COLO668 (cell line): ENCODE measurements around the gene MAGI3.
"Not testable (repeated sequence)": the region's sequence is repeated elsewhere in the genome, so short reads cannot be mapped to it uniquely, and the experiment has no call there.

Experiments
- DNase-seq: peaks from one replicate; lab custom pipeline; 2025; ENCODE audit not compliant: unreplicated experiment; lab: John Stamatoyannopoulos, UW

The MAGI3 gene

DNA sequence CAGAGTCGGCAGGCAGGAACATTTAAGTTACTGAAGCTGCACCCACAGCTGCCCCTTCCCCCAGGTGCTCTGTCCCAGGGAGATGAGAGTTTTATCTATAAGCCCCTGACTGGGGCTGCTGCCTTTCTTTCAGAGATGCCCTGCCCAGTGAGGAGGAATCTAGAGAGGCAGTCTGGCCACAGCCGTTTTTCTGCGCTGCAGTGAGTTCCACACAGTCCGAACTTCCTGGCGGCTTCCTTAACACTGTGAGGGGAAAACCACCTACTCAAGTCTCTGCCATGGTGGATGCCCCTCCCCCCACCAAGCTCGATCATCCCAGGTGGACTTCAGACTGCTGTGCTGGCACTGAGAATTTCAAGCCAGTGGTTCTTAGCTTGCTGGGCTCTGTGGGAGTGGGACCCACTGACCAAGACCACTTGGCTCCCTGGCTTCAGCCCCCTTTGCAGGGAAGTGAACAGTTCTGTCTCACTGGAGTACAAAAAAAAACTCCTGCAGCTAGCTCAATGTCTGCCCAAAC is 185.5 kb downstream of the MAGI3 start:
- DNase-seq, result not testable (repeated sequence)

GRCh38 chr1:113576271-113576670 is 186.0 kb downstream of the MAGI3 start:
- DNase-seq, result no peak

DNA sequence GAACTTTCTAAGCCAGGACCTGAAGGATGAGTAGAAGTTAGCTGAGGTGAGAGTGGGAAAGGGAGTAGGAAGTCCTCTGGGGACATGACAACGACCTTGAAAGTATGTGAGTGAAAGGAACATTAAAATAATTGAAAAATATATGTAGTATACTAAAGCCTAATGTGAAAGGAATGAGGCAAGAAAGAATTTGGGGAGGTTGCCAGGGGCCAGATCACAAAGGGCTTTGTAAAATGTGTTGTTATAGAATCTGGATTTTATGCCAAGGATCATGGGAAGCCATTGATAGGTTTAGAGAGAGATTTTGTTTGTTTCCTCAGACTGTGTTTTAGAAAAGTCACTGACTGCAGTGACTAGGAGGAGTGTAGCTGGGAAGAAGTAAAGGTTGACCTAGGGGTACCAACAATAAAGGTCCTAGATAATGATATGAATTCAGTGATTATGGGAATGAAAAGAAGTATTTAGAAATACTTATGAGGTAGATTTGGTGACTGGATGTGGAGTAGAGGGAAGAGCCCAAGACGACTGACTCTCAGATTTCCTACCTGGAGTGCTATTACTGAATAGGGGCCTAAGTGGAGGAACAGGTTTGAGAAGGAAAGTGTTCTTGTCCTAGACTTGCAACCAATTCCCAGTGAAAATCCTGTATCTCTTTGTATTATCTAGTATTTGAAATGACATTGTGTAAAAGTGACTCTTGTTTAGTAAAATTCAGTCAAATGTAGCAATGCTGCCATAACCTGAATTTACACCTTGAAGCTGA is 189.1 kb downstream of the MAGI3 start:
- DNase-seq, result no peak

GRCh38 chr1:113581323-113581722 is 191.0 kb downstream of the MAGI3 start:
- DNase-seq, result no peak

GRCh38 chr1:113582084-113582483 is 191.8 kb downstream of the MAGI3 start:
- DNase-seq, result no peak

DNA sequence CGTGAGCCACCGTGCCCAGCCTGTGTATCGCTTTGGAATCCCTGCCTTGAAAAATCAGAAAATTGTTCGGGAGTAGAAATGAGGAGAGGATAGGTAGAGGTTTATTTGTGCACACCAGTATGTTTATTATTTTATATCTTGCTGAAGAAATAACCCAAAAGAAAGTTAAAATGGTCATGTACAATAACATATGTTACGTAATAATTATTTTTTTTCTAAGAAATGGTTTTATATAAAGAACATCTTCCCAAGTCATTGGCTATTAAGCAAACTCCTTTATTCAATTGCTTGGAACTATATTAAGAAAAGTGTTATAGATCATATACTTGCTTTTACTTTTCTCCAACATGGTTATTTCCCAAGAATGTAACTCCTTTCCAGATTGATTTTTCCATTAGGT is 197.2 kb downstream of the MAGI3 start:
- no peak for DNase-seq

DNA sequence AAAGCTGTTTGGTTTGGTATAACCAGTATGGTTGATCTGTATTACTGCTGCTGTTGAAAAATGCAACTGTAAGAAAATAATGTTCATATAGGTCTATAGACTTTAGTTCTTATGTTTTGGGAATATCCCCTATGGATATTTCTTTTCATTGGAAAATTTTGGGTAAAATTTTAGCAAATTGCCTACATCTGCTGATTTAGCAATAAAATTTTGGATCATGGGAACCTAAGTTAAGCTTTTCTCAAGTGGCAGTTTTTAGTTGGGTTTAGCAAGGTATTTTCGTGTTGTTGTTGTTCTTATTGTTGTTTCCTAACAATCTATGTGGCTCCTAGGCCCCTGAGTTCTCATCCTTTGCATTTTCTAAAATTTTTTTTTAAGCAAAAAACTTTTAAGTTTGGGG is 201.9 kb downstream of the MAGI3 start:
- DNase-seq, result no peak

GRCh38 chr1:113593550-113594297 is 203.4 kb downstream of the MAGI3 start:
- no peak for DNase-seq

GRCh38 chr1:113604466-113604865 is 214.2 kb downstream of the MAGI3 start:
- not testable (repeated sequence) for DNase-seq

GRCh38 chr1:113605146-113605545 is 214.8 kb downstream of the MAGI3 start:
- DNase-seq, result no peak

- no peak for DNase-seq
Observed at GRCh38 chr1:113608399-113608798, 218.1 kb downstream of the MAGI3 start.

- no peak for DNase-seq
Observed at GRCh38 chr1:113610372-113610771, 220.1 kb downstream of the MAGI3 start.

DNA sequence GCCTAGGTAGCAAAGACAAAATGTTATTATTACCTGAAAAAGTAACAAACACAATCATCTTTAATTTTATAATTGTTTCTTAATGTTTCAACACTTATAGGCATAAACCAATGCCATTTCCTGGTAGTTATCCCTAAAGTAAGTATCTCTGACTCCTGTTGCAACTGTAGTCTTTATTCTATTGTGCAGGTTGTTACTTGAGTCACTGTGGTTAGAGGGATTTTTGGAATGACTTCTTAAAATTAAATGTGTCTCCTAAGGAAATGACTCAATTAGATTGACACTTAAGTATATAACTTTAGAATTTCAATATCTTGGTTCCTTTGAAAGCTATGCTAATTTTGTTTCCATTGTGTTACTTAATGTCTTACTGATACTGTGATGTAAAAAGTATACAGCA is 225.1 kb downstream of the MAGI3 start:
- no peak for DNase-seq

- DNase-seq, result no peak
Observed at GRCh38 chr1:113616156-113616555, 225.8 kb downstream of the MAGI3 start.

GRCh38 chr1:113617438-113618141 is 227.3 kb downstream of the MAGI3 start:
- DNase-seq, result no peak

DNA sequence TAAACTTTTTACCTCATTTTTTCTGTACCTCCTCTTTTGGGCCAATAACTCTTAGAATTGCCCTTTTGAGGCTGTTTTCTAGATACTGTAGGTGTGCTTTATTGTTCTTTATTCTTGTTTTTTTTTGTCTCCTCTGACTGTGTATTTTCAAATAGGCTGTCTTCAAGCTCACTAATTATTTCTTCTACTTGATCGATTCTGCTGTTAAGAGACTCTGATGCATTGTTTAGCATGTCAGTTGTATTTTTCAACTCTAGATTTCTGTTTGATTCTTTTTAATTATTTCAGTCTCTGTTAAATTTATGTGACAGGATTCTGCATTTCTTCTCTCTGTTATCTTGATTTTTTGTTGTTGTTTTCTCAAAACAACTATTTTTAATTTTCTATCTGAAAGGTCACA is 238.7 kb downstream of the MAGI3 start:
- DNase-seq, result no peak

DNA sequence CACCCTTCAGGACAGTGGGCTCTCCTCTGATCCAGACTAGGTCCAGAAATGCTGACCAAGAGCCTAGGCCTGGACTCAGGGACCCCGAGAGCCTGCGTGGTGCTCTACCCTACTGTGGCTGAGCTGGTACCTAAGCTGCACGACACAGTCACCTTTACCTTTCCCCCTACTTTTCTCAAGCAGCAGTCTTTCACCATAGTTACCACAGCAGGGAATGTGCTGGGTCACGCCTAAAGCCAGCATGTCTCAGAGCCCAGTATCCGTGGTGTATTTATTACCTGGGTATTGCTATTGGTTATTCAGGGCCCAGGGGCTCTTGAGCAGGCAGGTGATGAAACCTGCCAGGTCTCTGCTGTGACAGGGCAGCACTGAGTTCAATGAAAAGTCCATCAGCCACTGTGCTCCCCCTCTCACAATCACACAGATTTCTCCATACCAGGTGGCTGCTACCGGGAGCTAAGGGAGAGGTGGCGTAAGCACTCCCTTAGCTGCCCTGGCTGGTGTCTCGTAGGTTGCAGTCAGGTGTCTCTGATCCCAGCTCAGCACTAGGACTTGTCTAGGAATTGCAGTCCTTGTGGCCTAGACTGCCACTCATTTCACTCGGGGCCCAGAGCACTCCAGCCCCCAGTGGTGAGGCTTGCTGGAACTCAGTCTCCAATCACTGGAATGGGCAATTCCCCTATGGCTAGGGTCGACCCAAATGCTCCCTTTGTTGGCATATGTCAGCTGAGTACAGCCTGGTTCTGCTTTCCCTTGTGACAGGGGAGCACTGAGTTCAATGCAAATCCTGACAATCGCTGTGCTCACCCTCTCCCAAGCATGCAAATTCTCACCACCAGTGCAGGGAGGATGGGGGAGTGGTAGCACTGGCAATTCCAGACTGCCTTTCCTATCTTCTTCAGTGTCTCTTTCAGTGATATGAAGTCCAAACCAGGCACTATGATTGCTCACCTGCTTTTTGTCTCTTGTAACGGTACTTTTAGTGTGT is 240.3 kb downstream of the MAGI3 start:
- no peak for DNase-seq

DNA sequence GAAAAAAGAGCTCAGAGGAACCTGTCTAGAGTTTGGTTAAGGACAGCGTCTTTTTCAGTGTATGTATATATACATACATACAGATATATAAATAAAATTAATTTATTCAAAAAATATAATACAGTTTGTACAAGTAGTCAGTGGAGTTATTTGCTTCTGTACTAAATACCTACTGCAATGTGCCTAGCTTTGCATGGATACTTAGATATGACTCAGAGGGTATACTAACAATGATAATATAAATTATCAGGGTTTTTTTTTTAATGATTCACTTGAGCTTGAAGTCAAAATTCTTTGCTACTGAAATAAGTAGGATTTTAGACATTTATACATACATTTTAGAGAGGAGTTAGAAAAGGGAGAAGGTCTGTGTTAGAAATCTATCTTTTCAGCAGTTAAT is 251.1 kb downstream of the MAGI3 start:
- DNase-seq, result no peak

GRCh38 chr1:113647164-113647563 is 256.8 kb downstream of the MAGI3 start:
- no peak for DNase-seq

DNA sequence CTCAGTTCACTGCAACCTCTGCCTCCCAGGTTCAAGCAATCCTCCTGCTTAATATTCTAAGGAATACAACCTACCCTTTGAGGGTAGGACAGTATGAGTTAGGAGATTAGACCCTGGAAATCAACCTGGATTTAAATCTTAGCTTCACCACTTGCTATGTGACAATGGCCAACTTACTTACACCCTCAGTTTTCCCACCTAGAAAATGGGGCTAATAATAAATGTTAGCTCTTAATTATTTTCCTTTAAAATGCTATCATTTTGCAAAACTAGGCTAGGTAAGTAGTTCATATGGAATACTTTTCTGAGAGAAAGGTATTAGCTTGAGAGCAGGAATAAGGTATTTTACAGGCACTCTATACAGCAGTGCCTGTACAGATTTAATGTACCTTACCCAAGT is 258.2 kb downstream of the MAGI3 start:
- no peak for DNase-seq
